ENCODE results near the gene CST11.

CST11 gene

DNA sequence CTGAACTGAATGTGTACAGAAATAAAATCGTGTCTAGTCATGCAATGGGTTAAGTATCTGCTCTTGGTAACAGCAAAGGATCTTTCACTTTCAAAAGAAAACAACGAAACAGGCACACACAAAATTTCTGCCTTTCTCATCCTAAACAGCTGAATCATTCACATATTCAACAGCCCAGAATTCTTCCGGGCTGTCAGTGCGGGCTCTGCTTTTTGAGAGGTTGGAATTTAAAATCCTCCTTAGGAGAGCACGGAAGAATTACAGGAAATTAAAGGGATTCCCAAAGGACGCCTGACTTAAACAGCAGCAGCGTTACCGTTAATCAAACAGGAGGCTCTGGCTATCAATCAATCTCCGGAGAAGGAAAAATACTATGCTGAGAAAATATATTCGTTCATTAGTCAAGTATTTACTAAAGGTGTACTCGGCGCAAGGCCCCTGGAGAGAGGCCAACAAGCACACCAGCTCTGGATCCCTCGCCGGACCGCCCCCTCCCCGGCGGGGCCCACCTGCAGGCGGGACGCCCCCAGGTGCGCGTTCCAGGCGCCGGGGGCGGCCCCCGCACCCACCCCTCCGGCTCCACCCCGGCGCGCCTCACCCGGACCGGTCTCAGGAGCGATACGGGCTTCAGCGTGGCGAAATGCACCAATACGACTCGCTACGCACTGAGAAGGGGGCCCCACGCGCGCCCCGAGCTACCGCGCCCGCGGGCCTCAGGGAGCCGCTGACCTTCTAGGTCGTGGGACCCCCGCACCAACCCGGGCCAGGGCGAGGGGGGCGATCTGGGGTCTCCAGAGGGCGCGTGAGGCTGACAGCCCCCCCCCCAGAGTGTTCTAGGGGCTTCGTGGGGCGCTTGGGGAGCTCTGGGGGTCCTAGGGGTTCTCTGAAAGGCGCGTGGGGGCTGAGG, 32.4 kb downstream of the CST11 start:
- peak; percentile 64 for DNase-seq

DNA sequence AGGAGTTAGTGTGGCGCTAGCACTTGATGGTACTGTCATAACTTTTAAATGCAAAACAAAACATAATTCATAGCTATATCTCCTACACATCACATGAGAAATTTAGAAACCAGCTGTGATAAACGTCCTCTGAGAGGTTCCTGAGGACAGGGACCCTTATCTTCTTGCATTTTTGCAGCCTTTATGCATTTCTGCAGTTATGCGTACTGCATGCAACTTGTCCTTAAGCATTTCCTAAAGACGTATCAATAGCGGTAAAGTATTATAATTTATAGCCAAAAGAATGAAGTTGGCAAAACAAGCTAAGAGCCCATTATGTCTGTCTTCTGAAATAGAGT, 33.0 kb downstream of the CST11 start:
- DNase-seq, result no peak

DNA sequence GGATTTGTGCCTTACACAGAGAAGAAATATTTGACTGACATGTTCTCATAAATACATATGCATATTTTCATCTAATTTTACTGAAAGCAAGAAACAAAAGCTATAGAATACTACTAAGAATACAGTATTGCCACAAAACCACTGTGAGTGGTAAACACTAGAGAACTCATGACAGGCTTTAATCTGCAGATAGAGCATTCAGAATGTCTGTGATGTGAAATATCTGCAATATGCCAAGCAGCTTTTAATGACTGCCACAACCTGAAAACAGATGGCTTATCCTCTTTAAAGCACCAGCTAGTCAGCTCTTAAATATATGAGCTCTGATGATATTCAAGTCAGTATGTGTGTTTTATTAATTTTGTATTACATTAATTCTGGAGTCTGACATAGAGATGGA, 34.8 kb downstream of the CST11 start:
- no peak for DNase-seq

DNA sequence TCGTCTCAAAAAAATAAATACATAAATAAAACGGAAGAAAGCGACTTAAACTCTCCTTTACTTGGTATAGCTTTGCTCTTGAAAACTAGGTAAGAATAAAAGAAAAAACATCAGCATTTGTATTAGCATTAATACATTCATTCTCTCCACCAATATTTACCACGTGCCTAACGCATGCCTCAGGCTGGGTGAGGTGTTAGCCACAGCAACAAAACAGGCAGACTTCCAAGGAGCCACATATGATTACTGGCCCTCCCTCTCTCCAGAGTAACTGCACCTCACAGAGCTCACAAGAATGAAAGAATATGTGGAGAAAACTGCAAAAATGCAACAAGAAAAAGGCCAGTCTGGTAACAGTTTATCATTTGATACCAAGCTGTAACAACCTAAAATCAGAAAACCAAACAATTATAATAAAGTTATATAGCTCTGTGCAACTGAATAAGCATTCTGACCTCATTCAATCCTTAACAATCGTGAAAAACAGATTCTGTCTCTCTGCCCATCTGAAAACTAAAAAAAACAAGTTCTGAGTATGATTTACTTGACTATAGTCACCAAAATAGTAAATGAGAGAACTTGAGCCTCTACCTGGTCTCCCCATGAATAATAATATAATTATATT, 36.6 kb downstream of the CST11 start:
- DNase-seq, result no peak

DNA sequence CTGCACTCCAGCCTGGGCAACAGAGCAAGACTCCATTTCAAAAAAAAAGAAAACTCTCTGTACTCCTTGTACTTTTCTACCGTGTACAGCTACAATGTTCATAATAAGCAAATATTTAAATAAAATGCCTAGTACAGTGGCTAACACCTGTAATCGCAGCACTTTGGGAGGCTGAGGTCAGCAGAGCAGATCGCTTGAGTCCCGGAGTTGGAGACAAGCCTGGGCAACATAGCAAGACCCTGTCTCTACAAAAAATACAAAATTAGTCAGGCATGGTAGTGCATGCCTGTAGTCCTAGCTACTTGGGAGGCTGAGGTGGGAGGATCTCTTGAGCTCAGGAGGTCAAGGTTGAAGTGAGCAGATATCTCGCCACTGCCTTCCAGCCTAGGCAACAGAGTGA, 37.1 kb downstream of the CST11 start:
- DNase-seq, result no peak

DNA sequence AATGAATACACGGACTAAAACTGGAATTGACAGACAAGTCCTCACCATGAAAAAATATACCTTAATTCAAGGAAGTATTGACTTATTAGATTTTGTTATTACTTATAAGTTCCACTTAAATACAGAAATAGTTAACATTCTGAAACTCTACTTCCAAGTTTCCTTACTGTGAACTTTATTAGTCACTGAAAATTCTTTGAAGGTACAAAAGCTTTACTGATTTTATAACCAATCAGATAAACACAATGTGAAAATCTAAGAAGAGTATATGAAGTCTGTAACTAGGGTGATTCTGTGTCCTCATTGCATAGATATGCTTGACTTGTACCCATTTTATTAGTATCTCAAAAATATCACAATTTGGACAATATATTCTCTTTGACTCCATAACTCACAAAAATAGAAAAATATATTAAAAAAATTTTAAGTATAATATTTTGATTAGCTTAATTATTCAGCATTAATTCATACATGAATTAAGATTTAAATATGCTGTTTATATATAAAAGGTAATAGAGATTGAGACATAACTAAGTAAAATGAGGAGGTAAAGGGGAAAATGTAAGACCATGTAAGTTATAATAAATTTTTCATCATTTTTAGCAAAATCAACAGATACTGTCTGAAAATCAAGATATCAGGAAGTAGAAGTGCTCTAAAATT, 38.0 kb downstream of the CST11 start:
- DNase-seq, result no peak

DNA sequence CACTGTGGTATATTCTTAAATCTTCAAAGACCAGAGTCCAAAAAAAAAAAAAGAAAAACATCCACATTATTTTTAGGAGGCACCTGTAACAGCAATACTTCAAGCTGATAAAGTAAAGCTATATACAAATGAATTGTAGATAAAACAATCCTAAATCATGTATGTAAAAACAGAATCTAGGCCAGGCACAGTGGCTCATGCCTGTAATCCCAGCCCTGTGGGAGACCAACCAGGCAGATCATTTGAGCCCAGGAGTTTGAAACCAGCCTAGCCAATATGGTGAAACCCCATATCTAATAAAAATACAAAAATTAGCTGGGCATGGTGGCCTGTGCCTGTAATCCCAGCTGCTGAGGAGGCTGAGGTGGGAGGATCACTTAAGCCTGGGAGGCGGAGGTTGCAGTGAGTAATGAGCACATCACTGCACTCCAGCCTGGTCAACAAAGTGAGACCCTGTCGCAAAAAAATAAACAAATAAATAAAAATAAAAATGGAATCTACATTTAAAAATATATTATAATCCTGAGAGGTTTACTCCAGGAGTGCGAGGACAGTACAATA, 38.7 kb downstream of the CST11 start:
- no peak for DNase-seq

DNA sequence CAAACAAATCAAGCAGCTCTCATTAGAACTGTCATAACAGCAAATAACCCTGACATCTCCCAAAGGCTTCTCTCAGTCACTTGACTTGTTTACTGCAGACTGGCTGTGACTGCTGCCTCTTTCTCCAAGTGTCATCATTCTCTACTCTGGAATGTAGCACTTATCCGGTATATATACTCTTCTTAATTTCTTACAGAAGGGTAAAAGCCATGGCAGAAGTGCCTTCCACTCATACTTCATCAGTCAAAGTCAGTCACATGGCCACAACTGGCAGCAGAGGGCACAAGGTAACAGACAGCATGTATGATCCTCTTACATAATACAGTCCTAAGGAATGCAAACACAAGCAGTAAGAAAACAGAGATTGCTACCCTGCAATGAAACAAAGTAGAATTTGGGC, 40.6 kb downstream of the CST11 start:
- no peak for DNase-seq

DNA sequence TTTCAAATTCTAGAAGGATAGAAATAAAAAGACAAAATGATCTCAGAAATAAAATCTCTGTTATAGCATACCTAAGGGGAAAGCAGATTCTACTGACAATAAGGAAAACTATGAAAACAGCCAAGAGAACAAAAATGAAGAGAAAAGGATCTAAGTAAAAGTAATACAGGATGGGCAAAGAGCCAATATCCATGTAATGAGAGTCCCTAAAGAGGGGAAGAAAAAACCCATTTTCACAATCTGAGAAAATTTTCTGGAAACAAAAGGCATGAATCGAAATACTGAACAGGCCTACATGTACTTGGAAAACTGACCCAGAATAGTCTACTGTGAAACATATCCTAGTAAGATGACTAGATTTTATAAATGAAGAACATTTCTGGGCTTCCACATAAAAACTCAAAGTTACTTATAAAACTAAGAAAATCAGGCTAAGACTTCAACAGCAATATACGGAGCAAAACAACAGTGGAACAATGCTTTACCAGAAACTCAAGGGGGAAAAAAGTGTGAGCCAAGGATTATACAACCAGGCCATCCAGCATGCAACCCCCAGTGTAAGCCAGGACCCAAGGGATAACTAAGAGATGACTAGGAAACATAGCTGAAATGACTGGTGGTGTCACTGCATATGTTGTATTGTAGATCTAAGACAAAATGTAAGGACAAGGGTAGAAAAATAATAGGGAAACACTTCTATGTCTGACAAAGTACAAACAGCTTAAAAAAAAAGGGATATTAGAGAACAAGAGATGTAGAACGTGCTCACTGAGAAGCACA, 41.6 kb downstream of the CST11 start:
- no peak for DNase-seq

DNA sequence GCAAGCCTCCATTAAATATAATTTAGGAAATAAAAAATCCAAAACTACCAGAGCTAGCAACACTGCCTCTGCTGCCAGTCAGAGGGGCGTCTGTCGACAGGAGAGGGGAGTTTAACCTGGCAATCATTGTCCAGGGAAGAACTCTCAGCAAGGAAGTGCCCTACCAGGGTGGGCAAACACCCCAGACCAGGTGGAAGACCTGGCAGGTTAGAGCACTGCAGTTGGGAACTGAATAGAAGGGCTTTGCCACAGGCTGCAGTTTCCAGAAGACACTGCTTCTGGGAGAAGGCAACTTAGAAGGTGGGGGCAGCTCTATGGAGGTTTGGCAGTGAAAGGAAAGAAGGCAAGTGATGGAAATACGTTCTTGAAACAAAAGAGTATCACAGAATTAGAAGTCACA, 42.9 kb downstream of the CST11 start:
- DNase-seq, result no peak

DNA sequence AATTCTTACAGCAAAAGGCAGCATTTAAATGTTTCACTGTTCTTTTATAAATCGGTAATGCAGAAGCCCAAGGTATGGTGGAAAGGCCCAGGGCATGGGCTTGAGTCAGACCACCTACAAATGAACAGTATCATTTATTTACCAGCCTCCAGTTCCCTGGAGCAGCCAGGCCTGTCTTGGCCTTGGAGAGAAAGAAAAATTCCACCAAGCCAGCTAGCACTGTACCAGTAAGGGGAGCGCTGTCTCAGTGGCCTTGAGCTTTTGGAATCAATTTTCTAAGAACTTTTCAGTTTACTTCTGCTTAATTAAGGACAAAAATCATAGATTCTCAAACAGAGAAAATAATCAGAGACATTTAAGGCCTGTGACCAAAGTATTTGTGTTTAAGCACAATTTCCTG, 43.7 kb downstream of the CST11 start:
- no peak for DNase-seq

DNA sequence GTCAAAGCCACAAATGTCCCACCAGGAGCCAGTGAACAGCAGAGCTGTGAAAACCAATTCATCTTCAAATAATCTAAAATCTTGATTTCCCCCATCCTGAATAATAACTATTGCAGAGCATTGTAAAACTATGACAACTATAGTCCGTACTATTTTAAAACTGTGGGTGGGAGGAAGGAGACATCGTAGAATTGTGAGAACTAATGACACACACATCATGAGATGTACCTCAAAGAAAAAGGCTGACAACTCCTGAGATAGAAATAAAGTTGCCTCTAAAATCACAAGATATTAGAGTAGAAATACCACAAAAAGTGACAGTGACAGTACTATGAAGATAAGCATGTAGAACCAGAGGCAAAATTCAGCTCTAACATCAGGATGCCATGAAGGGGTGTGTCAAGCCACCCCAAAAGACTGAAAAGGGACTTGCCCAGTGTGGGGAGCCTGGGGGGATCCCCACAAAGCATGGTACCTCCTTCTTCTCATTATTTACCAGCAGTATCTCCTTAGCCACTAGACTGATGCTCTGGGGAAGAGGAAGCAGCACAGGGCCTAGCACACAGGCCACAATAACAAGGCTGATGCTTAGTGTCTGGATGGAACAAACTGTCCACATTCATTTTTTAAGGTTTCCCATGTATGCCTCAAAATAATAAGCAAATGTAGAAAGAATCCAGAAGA, 44.8 kb downstream of the CST11 start:
- no peak for DNase-seq

DNA sequence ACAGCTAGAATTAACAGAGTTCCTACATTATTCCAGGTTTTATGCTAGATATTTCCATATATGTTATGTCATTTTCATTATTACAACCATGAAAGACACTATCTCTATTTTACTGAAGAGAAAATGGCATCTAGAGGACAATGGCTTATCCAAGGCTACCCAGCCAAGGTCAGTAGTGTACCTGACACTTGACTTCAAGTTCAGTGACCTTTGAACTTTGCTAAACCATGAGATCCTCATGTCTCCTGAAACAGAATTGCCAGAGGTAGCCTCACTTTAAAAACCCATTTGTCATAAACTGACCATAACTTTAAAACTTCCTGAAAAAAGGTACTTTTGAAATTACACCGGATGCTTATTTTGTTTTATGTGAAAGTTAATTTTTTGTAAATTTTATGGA, 45.8 kb downstream of the CST11 start:
- no peak for DNase-seq

DNA sequence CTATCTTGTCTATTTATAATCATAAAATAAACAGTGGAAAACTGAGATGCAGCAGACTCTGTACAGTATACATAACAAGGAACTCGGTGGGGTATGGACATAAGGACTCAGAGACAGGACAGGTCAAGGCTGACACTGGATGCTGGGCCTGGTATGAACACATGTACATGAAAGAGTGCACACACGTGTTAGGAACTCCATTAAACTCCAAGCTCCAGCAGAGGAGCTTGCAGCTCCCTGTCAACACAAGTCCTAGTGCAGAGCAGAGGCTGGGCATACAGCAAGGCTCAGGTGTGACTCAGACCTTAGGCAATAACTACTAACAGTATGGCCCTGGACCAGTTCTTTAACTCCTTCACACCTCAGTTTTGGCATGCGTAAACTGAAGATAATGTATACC, 48.5 kb downstream of the CST11 start:
- DNase-seq, result no peak

DNA sequence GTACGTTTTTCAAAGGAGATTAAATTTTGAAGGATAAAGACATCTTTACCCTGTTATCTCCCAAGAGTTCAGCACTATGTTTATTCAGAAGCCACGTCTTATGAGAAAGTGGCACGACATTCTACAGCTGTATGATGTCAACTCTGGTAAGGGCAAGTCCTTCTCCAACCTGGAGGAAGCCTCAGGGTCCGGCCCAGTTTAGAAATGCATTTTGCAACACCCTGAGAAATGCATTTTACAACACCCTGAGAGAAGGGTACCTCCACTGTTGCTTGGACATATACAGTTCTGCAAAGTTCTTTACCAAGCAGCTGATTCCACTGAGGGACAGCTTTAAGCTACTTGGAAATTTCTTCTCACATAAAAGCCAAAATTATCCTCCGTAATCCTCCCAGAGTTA, 48.9 kb downstream of the CST11 start:
- no peak for DNase-seq

DNA sequence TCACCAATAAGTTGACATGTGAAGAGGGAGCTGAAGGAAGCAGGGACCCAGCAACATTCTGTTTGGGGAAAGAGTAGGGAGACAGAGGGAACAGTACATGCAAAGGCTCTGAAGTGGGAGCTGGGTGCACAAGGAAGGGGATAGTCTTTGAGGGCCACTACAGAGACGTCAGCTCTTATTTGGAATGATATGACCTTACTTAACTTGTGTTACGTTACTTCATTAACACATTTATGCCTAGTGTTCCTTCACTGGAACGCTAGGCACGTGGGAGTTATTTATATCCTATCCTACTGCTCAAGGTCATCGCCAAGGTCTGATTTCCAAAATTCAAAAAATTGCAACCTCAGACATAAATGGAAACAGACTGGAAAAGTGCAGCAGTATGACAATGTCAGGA, 51.6 kb downstream of the CST11 start:
- DNase-seq, result no peak

Data from activated naive CD4-positive, alpha-beta T cell treated with anti-CD3 and anti-CD28 coated beads, Interleukin-2, amount 50 U/mL, for 16 hours (primary cell).